Left ventricle myocardium inferior (tissue), 1 donor: Measurements from ENCODE around the gene XYLT2. TPM values are rescaled to one million over a fixed set of nuclear protein-coding genes. Genes with fewer than 3 reads are reported as not detected.

Experiments
- DNase-seq: peaks from one replicate; pipeline ENCODE4 v3.0.0-alpha.2; 2020
- H3K27ac ChIP-seq: fragments of 200-600 bp; replicated peaks from 2 replicates; pipeline ENCODE4 v1.8.0; 2021
- H3K27me3 ChIP-seq: fragments of 200-600 bp; 2 replicates; pipeline ENCODE4 v1.8.0; 2021; ENCODE audit warnings: low read depth
- H3K36me3 ChIP-seq: fragments of 200-600 bp; 2 replicates; pipeline ENCODE4 v1.8.0; 2021
- H3K4me1 ChIP-seq: fragments of 200-600 bp; 2 replicates; pipeline ENCODE4 v1.8.0; 2021
- H3K4me3 ChIP-seq: fragments of 200-600 bp; 2 replicates; pipeline ENCODE4 v1.8.0; 2021; ENCODE audit warnings: mild to moderate bottlenecking, moderate library complexity
- H3K9me3 ChIP-seq: fragments of 200-600 bp; replicated peaks from 2 replicates; pipeline ENCODE4 v1.8.0; 2021
- intact Hi-C: fragments of 100-400 bp; cut with micrococcal nuclease; formaldehyde crosslinking; loops from one replicate; pipeline ENCODE4 v1.11.0; 2022
- total RNA-seq: library from RNA; stranded (reverse); fragmentation: NEBNext Ultra II Directional; extraction: Animal tissue kit (Norgen Biotek cat#: 25700); gene quantifications from one replicate; pipeline ENCODE4 v1.2.1, GENCODE V29; 2021
- TF ChIP-seq, protein P1 (sequence below): fragments of 200-600 bp; IDR thresholded peaks from 2 replicates; pipeline ENCODE4 v1.8.0; 2021; ENCODE audit warnings: antibody characterized with exemption, mild to moderate bottlenecking, borderline replicate concordance
- donor health status: DM: no; HTN: yes; CAD: no; lungs with severe emphysema.

XYLT2 gene
- total RNA-seq, 1 donor from 2014 or later = 12.6 TPM

DNA sequence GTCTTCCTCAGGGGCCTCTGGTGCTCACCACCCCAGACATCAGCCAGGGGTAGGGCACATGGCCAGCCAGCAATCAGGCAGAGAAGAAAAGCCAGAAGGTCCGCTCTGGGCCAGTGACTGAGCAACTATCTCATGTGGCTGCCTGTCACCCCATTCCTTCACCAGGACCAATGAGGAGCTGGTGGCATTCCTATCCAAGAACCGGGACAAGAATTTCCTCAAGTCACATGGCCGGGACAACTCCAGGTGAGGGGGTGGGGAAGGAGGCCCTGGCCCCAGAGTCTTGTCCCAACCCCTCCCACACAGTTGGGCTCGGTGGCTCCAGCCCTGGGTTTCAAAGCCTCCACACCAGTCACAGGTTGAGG is 9.4 kb downstream of the XYLT2 start:
- Histone ChIP-seq H3K4me1 (peaks cover 23% of the 10 kb centered on the region), H3K9me3 (no peaks in the 10 kb centered on the region), H3K4me3 (no peak overlapping the region), H3K36me3 (peaks cover 63% of the 10 kb centered on the region), H3K27ac (no peak overlapping the region), H3K27me3 (no peaks in the 10 kb centered on the region)
- intact Hi-C loops = no loop called here
- TF ChIP-seq, protein P1, sequence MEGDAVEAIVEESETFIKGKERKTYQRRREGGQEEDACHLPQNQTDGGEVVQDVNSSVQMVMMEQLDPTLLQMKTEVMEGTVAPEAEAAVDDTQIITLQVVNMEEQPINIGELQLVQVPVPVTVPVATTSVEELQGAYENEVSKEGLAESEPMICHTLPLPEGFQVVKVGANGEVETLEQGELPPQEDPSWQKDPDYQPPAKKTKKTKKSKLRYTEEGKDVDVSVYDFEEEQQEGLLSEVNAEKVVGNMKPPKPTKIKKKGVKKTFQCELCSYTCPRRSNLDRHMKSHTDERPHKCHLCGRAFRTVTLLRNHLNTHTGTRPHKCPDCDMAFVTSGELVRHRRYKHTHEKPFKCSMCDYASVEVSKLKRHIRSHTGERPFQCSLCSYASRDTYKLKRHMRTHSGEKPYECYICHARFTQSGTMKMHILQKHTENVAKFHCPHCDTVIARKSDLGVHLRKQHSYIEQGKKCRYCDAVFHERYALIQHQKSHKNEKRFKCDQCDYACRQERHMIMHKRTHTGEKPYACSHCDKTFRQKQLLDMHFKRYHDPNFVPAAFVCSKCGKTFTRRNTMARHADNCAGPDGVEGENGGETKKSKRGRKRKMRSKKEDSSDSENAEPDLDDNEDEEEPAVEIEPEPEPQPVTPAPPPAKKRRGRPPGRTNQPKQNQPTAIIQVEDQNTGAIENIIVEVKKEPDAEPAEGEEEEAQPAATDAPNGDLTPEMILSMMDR = no peak
- no peak for DNase-seq

DNA sequence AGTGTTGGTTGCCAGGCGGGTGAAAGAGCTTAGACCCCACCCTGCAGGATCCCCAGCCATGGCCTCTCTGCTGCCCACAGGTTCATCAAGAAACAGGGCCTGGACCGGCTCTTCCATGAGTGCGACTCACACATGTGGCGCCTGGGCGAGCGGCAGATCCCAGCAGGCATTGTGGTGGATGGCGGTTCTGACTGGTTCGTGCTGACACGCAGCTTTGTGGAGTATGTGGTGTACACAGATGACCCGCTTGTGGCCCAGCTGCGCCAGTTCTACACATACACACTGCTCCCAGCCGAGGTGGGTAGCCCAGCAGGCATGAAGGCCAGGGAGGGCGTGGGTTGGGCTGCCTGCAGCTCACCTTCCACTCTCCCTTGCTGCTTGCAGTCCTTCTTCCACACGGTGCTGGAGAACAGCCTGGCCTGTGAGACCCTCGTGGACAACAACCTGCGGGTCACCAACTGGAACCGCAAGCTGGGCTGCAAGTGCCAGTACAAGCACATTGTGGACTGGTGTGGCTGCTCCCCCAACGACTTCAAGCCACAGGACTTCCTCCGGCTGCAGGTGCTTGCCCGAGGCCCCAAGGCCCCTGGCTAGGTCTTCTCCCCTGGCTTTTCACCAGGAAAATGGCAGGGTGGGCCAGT is 9.9 kb downstream of the XYLT2 start:
- no peak overlapping the region for H3K4me3 ChIP-seq
- TF ChIP-seq, protein P1 = no peak
- no peaks in the 10 kb centered on the region for H3K9me3 ChIP-seq
- no peaks in the 10 kb centered on the region for H3K27me3 ChIP-seq
- peaks cover 63% of the 10 kb centered on the region for H3K36me3 ChIP-seq
- DNase-seq = no peak
- no peak overlapping the region for H3K27ac ChIP-seq
- intact Hi-C loops = no loop called here
- H3K4me1 ChIP-seq = peaks cover 23% of the 10 kb centered on the region

DNA sequence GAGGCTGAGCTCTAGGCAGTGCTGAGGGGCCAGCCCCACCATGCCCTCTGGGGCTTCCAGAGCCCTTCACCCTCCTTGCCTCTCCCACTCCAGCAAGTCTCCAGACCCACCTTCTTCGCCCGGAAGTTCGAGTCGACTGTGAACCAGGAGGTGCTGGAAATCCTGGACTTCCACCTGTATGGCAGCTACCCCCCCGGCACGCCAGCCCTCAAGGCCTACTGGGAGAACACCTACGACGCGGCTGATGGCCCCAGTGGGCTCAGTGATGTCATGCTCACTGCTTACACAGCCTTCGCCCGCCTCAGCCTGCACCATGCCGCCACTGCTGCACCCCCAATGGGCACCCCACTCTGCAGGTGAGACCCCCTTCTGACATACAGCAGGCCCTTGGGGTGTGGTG is 10.5 kb downstream of the XYLT2 start:
- TF ChIP-seq, protein P1 = no peak
- H3K27me3 ChIP-seq = no peaks in the 10 kb centered on the region
- H3K36me3 ChIP-seq = peaks cover 63% of the 10 kb centered on the region
- no peak overlapping the region for H3K27ac ChIP-seq
- H3K9me3 ChIP-seq = no peaks in the 10 kb centered on the region
- no peak for DNase-seq
- no peak overlapping the region for H3K4me3 ChIP-seq
- H3K4me1 ChIP-seq = peaks cover 21% of the 10 kb centered on the region
- intact Hi-C loops = no loop called here

DNA sequence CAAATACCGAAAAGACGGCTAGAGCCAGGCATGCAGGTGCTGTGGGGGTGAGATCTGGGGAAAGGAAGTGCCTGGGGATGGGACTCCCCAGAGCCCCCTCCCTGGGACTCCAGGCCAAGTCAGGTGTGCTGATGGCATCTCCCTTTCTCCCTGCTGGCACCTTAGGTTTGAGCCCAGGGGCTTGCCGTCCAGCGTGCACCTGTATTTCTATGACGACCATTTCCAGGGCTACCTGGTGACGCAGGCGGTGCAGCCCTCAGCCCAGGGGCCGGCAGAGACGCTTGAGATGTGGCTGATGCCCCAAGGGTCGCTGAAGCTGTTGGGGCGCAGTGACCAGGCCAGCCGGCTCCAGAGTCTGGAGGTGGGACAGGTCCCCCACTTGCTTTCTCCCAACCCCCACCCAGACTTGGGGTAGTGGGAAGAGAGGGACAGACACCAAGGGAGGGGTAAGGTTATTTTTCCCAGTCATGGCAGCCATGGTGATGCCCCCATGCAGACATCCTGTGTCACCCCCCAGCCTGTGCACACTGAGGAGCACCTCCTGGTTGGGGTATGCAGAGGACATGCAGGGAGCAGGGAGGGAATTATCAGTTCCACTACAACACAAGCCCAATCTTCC is 11.1 kb downstream of the XYLT2 start:
- Histone ChIP-seq H3K36me3 (peaks cover 63% of the 10 kb centered on the region), H3K9me3 (no peaks in the 10 kb centered on the region), H3K4me1 (peaks cover 18% of the 10 kb centered on the region), H3K27ac (no peak overlapping the region), H3K4me3 (no peak overlapping the region), H3K27me3 (no peaks in the 10 kb centered on the region)
- no peak for DNase-seq
- TF ChIP-seq, protein P1 = no peak
- intact Hi-C loops = no loop called here

DNA sequence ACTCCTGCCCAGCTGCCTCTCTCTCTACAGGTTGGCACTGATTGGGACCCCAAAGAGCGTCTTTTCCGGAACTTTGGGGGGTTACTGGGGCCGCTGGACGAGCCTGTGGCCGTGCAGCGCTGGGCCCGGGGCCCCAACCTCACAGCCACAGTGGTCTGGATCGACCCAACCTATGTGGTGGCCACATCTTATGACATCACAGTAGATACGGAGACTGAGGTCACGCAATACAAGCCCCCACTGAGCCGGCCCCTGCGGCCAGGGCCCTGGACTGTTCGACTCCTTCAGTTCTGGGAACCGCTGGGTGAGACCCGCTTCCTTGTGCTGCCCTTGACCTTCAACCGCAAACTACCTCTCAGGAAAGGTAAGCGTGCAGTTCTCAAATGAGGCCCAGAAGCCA is 12.3 kb downstream of the XYLT2 start:
- DNase-seq = no peak
- intact Hi-C loops = no loop called here
- peaks cover 63% of the 10 kb centered on the region for H3K36me3 ChIP-seq

More for the DNA sequence above, 12.3 kb downstream of the XYLT2 start:
- TF ChIP-seq, protein P1 = no peak
- Histone ChIP-seq H3K27me3 (no peaks in the 10 kb centered on the region), H3K4me3 (no peak overlapping the region), H3K4me1 (peaks cover 18% of the 10 kb centered on the region), H3K27ac (no peak overlapping the region), H3K9me3 (no peaks in the 10 kb centered on the region)
